Transverse colon (tissue), 4 donors: ENCODE results near the gene RETREG1. TPM values are rescaled to one million over a fixed set of nuclear protein-coding genes. Genes with fewer than 3 reads are reported as not detected.

Experiments
- DNase-seq: peaks from one replicate; pipeline ENCODE4 v3.0.0-alpha.2; 2019
- H3K27ac ChIP-seq, 4 donors: fragments of 200-600 bp; sonication (generic); 2 replicates each; pipeline ENCODE4 v1.5.1; 2016 to 2018; ENCODE audit warnings: inconsistent platforms in 4 of 4
- H3K27me3 ChIP-seq: fragments of 200-600 bp; sonication (generic); 2 replicates; pipeline ENCODE4 v1.5.1; 2017; ENCODE audit warnings: inconsistent platforms
- H3K36me3 ChIP-seq, 4 donors: fragments of 200-600 bp; sonication (generic); 2 replicates each; pipeline ENCODE4 v1.5.1; 2017 to 2019; ENCODE audit warnings: inconsistent platforms in 4 of 4
- H3K4me1 ChIP-seq, 4 donors: fragments of 200-600 bp; sonication (generic); 2 replicates each; pipeline ENCODE4 v1.5.1; 2017 to 2020; ENCODE audit warnings: inconsistent platforms in 4 of 4
- H3K4me3 ChIP-seq, 4 donors: fragments of 200-600 bp; sonication (generic); 1 replicate in 1 of 4; 2 replicates in 3 of 4; pipeline versions ENCODE4 v1.5.1 to v1.6.1; 2017 to 2019; ENCODE audit warnings: inconsistent platforms in 4 of 4
- H3K9me3 ChIP-seq, 2 donors: fragments of 200-600 bp; sonication (generic); 2 replicates each; pipeline ENCODE4 v1.5.1; 2017 to 2019; ENCODE audit warnings: inconsistent platforms in 2 of 2
- EP300 ChIP-seq: sonication (generic); formaldehyde crosslinking; IDR thresholded peaks from one replicate; pipeline ENCODE4 v1.6.1; 2017; ENCODE audit warnings: antibody characterized with exemption, low read depth
- POLR2A ChIP-seq: fragments of 450-650 bp; IDR thresholded peaks from one replicate; pipeline ENCODE4 v1.6.1; 2016; ENCODE audit warnings: antibody characterized with exemption, mild to moderate bottlenecking, moderate library complexity
- POLR2AphosphoS5 ChIP-seq, 3 donors: sonication (generic); formaldehyde crosslinking; IDR thresholded peaks; one replicate each; pipeline ENCODE4 v1.6.1; 2016; ENCODE audit warnings: antibody characterized with exemption in 3 of 3
- WGBS, 2 donors: methylation state at CpG; one replicate each; pipeline ENCODE4 v1.1.5; 2018; ENCODE audit warnings: low coverage in 1 of 2; 5-methylcytosine and 5-hydroxymethylcytosine counted together
- in situ Hi-C, 4 donors: fragments of 200-750 bp; cut with MboI; loops; one replicate each; pipeline versions ENCODE4 v1.15.0 to v1.15.1; 2017; ENCODE audit warnings: low sequenced_read_pairs in 3 of 4, low pct_ligation_motif_present in 1 of 4, low pct_unique_long_range_greater_than_20kb in 1 of 4
- intact Hi-C: fragments of 100-400 bp; cut with DNase I; formaldehyde crosslinking; loops from one replicate; pipeline ENCODE4 v1.15.1; 2023; ENCODE audit warnings: low total_unique reads
- total RNA-seq, 4 donors: library from RNA; depleted of rRNA; stranded (reverse); fragments of >200 nt; gene quantifications; one replicate each; pipeline ENCODE4 v1.1.0, GENCODE V29; 2016
- TF ChIP-seq, protein P1 (sequence below), 5 experiments: fragments of 200-600 bp in 3 of 5; fragments of 450-650 bp in 2 of 5; sonication (generic) in 3 of 5; IDR thresholded peaks; 1 replicate in 2 of 5; 2 replicates in 3 of 5; pipeline ENCODE4 v1.5.1; 2016 to 2017; ENCODE audit warnings: antibody characterized with exemption in 5 of 5, inconsistent platforms in 3 of 5, mild to moderate bottlenecking in 2 of 5, moderate library complexity in 1 of 5

RETREG1 gene
- total RNA-seq, 4 donors from 2014 or later = 33.2 to 93.5 (median 66.2) TPM

- Histone ChIP-seq H3K36me3 (no peaks in the 10 kb centered on the region), H3K27me3 (no peaks in the 10 kb centered on the region), H3K4me3 (no peak overlapping the region), H3K4me1 (peaks cover 0 to 23% (median 18%) of the 10 kb centered on the region in 4 donors), H3K27ac (no peak overlapping the region), H3K9me3 (no peaks in the 10 kb centered on the region)
- in situ Hi-C loops (no loop called here), intact Hi-C loops (no loop called here)
- WGBS, 2 donors = 76 to 83% methylated on average over 2 to 4 of the region's 4 CpGs
- DNase-seq = no peak
- TF ChIP-seq POLR2AphosphoS5 (IDR thresholded peaks at IDR 0.05) (no peak), POLR2A (no peak)
These were observed 80.0 kb downstream of the RETREG1 start for GRCh38 chr5:16536818-16537217.

GRCh38 chr5:16536246-16536645, 80.6 kb downstream of the RETREG1 start:
- intact Hi-C loops = no loop called here
- WGBS, 2 donors = 84% methylated on average over 3 to 6 of the region's 6 CpGs

GRCh38 chr5:16534280-16534679, 82.5 kb downstream of the RETREG1 start:
- Histone ChIP-seq H3K27ac (no peak overlapping the region), H3K27me3 (no peaks in the 10 kb centered on the region), H3K4me3 (no peak overlapping the region), H3K9me3 (no peaks in the 10 kb centered on the region), H3K36me3 (no peaks in the 10 kb centered on the region), H3K4me1 (peaks cover 6 to 33% (median 20%) of the 10 kb centered on the region in 4 donors)
- intact Hi-C loops = no loop called here
- no peak for TF ChIP-seq POLR2A
- no peak for TF ChIP-seq POLR2AphosphoS5 (IDR thresholded peaks at IDR 0.05)
- no peak for TF ChIP-seq EP300
- TF ChIP-seq, protein P1, sequence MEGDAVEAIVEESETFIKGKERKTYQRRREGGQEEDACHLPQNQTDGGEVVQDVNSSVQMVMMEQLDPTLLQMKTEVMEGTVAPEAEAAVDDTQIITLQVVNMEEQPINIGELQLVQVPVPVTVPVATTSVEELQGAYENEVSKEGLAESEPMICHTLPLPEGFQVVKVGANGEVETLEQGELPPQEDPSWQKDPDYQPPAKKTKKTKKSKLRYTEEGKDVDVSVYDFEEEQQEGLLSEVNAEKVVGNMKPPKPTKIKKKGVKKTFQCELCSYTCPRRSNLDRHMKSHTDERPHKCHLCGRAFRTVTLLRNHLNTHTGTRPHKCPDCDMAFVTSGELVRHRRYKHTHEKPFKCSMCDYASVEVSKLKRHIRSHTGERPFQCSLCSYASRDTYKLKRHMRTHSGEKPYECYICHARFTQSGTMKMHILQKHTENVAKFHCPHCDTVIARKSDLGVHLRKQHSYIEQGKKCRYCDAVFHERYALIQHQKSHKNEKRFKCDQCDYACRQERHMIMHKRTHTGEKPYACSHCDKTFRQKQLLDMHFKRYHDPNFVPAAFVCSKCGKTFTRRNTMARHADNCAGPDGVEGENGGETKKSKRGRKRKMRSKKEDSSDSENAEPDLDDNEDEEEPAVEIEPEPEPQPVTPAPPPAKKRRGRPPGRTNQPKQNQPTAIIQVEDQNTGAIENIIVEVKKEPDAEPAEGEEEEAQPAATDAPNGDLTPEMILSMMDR (IDR thresholded peaks at IDR 0.05) = no peak
- WGBS, 2 donors = 100% methylated on average over 1 of the region's 1 CpG
- in situ Hi-C loops = no loop called here
- no peak for DNase-seq

More at GRCh38 chr5:16536246-16536645, 80.6 kb downstream of the RETREG1 start:
- no peaks in the 10 kb centered on the region for H3K36me3 ChIP-seq
- no peak overlapping the region for H3K27ac ChIP-seq
- no peaks in the 10 kb centered on the region for H3K9me3 ChIP-seq
- no peak overlapping the region for H3K4me3 ChIP-seq
- H3K27me3 ChIP-seq = no peaks in the 10 kb centered on the region
- DNase-seq = no peak
- in situ Hi-C loops = no loop called here
- peaks cover 3 to 24% (median 19%) of the 10 kb centered on the region in 4 donors for H3K4me1 ChIP-seq
- TF ChIP-seq, protein P1 (IDR thresholded peaks at IDR 0.05) = no peak
- TF ChIP-seq POLR2AphosphoS5 (IDR thresholded peaks at IDR 0.05) (no peak), POLR2A (no peak), EP300 (no peak)

DNA sequence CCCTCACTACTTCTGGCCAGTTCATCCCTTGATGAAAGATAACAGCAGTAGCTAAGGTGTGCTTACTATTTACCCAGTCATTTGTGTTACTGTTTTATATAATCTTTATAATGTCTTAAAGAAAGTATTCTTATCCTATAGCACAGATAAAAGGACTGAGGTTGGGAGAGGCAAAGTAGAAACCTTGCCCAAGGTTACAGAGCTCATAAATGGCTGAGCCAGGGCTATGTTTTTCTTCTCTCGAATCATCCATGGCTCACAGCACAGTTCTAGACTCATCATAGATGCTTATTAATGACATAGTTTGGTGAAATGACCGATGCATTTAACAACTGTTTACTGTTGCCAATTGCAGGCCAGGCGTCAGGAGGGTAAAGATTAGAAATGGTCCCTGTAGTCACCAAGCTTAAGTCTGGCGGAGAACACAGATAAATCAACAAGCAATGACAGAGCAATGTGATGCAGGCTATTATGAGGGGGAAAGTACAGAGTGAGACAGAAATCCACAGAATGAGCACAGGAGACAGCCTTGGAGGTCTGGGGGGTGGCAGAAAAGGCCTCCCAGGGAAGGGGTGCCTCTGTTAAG, 85.6 kb downstream of the RETREG1 start:
- DNase-seq = no peak
- 44% methylated on average over 4 of the region's 4 CpGs; no CpG with 5 or more reads in 1 of the 2 donors for WGBS, 2 donors
- no peaks in the 10 kb centered on the region for H3K27me3 ChIP-seq
- intact Hi-C loops = no loop called here
- TF ChIP-seq POLR2A = no peak
- peak in 1 of 3 donors; percentile 39 for TF ChIP-seq POLR2AphosphoS5 (IDR thresholded peaks at IDR 0.05)
- TF ChIP-seq EP300 = no peak
- in situ Hi-C loops = no loop called here
- no peaks in the 10 kb centered on the region for H3K36me3 ChIP-seq
- no peaks in the 10 kb centered on the region for H3K9me3 ChIP-seq
- no peak overlapping the region for H3K4me3 ChIP-seq
- H3K4me1 ChIP-seq = peaks cover 6 to 32% (median 21%) of the 10 kb centered on the region in 4 donors
- H3K27ac ChIP-seq = peak overlapping the region; percentile 66 to 78 (median 70)

- Histone ChIP-seq H3K27me3 (no peaks in the 10 kb centered on the region), H3K4me1 (peaks cover 6 to 32% (median 21%) of the 10 kb centered on the region in 4 donors), H3K9me3 (no peaks in the 10 kb centered on the region), H3K27ac (peak overlapping the region; percentile 66 to 78 (median 70)), H3K4me3 (no peak overlapping the region), H3K36me3 (no peaks in the 10 kb centered on the region)
- WGBS, 2 donors = 49 to 67% methylated on average over 5 to 7 of the region's 7 CpGs
- TF ChIP-seq EP300 (peak; percentile 30), POLR2AphosphoS5 (IDR thresholded peaks at IDR 0.05) (no peak), POLR2A (no peak)
- DNase-seq = peak; percentile 51
- intact Hi-C loops = no loop called here
- in situ Hi-C loops = no loop called here
These were observed 87.5 kb downstream of the RETREG1 start for GRCh38 chr5:16529306-16529705.
